ENCODE measurements around the gene ANKRD1.

The ANKRD1 gene

GRCh38 chr10:90862908-90863514 is 57.9 kb downstream of the ANKRD1 start:
- H3K27ac ChIP-seq (ENCODE audit: insufficient read depth, low read length, poor library complexity, severe bottlenecking), result no peak overlapping the region
- DNase-seq, result no peak
- no peaks in the 10 kb centered on the region for H3K27me3 ChIP-seq (replicated peaks; ENCODE audit: control insufficient read depth, insufficient read depth, low read length, poor library complexity, severe bottlenecking)

More at GRCh38 chr10:90862908-90863514, 57.9 kb downstream of the ANKRD1 start:
- Histone ChIP-seq H3K4me3 (ENCODE audit: insufficient read depth, low read depth, low read length, poor library complexity, severe bottlenecking) (no peak overlapping the region), H3K36me3 (ENCODE audit: control insufficient read depth, insufficient read depth, low read length) (no peaks in the 10 kb centered on the region), H3K9me3 (ENCODE audit: control insufficient read depth, low read length) (no peaks in the 10 kb centered on the region), H3K4me1 (ENCODE audit: control insufficient read depth, insufficient read depth, low read length, poor library complexity, severe bottlenecking) (peaks cover 3% of the 10 kb centered on the region)

Measured in effector memory CD4-positive, alpha-beta T cell (primary cell).